Choroid plexus epithelial cell (primary cell): Measurements from ENCODE around the gene FGD5.

Source experiments
- DNase-seq: peaks from one replicate; pipeline ENCODE4 v3.0.0-alpha.2; 2010; ENCODE audit warnings: low read depth
- H3K4me3 ChIP-seq: 2 replicates; pipeline ENCODE4 v1.5.1; 2011; ENCODE audit warnings: low read depth, mild to moderate bottlenecking, control low read depth, low read length, moderate library complexity
- CTCF ChIP-seq: conservative IDR thresholded peaks from 2 replicates; pipeline ENCODE4 v1.5.1; 2011; ENCODE audit warnings: low read depth, mild to moderate bottlenecking, control low read depth, inconsistent platforms, low read length, moderate library complexity

FGD5 gene

GRCh38 chr3:14823393-14823792 lies 4.6 kb downstream of the FGD5 start:
- TF ChIP-seq CTCF = no peak
- DNase-seq = no peak
- no peak overlapping the region for H3K4me3 ChIP-seq

- H3K4me3 ChIP-seq = no peak overlapping the region
- no peak for DNase-seq
- no peak for TF ChIP-seq CTCF
Measured at GRCh38 chr3:14823910-14824629, 5.3 kb downstream of the FGD5 start.

- H3K4me3 ChIP-seq = no peak overlapping the region
- TF ChIP-seq CTCF = no peak
Measured at GRCh38 chr3:14824646-14825045, 5.9 kb downstream of the FGD5 start.

GRCh38 chr3:14826069-14826468 lies 7.3 kb downstream of the FGD5 start:
- DNase-seq = no peak
- no peak overlapping the region for H3K4me3 ChIP-seq
- TF ChIP-seq CTCF = no peak

More at GRCh38 chr3:14824646-14825045, 5.9 kb downstream of the FGD5 start:
- no peak for DNase-seq

- no peak overlapping the region for H3K4me3 ChIP-seq
- DNase-seq = no peak
- TF ChIP-seq CTCF = no peak
Measured at GRCh38 chr3:14827776-14828175, 9.0 kb downstream of the FGD5 start.

- no peak for DNase-seq
- no peak overlapping the region for H3K4me3 ChIP-seq
- TF ChIP-seq CTCF = no peak
Measured at GRCh38 chr3:14829811-14830210, 11.0 kb downstream of the FGD5 start.

- DNase-seq = no peak
- H3K4me3 ChIP-seq = no peak overlapping the region
- TF ChIP-seq CTCF = no peak
Measured at GRCh38 chr3:14831916-14832450, 13.2 kb downstream of the FGD5 start.
